ENCODE measurements around the gene PLCD4. TPM values are rescaled to one million over a fixed set of nuclear protein-coding genes. Genes with fewer than 3 reads are reported as not detected.

The PLCD4 gene
- total RNA-seq, 1 donor from 2014 or later: 1.2 TPM

- FAIRE-seq (no peak), DNase-seq (ENCODE audit: low spot score in 2 of 2) (no peak)
Measured at GRCh38 chr2:218662377-218662776, 54.7 kb downstream of the PLCD4 start.

GRCh38 chr2:218662827-218663226 is 55.1 kb downstream of the PLCD4 start:
- FAIRE-seq: no peak
- no peak for DNase-seq (ENCODE audit: low spot score in 2 of 2)

- no peak for FAIRE-seq
Measured at GRCh38 chr2:218663901-218664300, 56.2 kb downstream of the PLCD4 start.

GRCh38 chr2:218664653-218665052 is 57.0 kb downstream of the PLCD4 start:
- no peak for FAIRE-seq
- no peak for DNase-seq (ENCODE audit: low spot score in 2 of 2)

More at GRCh38 chr2:218663901-218664300, 56.2 kb downstream of the PLCD4 start:
- no peak for DNase-seq (ENCODE audit: low spot score in 2 of 2)

- FAIRE-seq: no peak
- DNase-seq (ENCODE audit: low spot score in 2 of 2): no peak
Measured at GRCh38 chr2:218671097-218671653, 63.5 kb downstream of the PLCD4 start.

GRCh38 chr2:218671654-218672566 is 64.2 kb downstream of the PLCD4 start, which contains the start of the genes RNF25 and STK36:
RNF25 (minus strand) TSS chr2:218672002; CDS start chr2:218671970, 32 bp downstream.
STK36 (plus strand) TSS chr2:218672086; CDS start chr2:218672830, 744 bp downstream.
- DNase-seq (ENCODE audit: low spot score in 2 of 2): peak; percentile 61 to 86
- FAIRE-seq: no peak

GRCh38 chr2:218679119-218679518 is 71.4 kb downstream of the PLCD4 start:
- DNase-seq (ENCODE audit: low spot score in 2 of 2) (no peak), FAIRE-seq (no peak)

GRCh38 chr2:218680061-218680460 is 72.4 kb downstream of the PLCD4 start:
- FAIRE-seq: no peak
- no peak for DNase-seq (ENCODE audit: low spot score in 2 of 2)

Small RNA genes lying within 50 kb of the gene (small RNA-seq; reads per million reads assigned to genes)
- not detected for gene RNU6-136P

Other genes starting within 250 kb of the PLCD4 start
- gene SLC11A1, start 225.6 kb upstream of the PLCD4 start, total RNA-seq: 0.82 TPM
- gene CTDSP1, start 208.0 kb upstream of the PLCD4 start, total RNA-seq: 7.7 TPM
- gene VIL1, start 188.8 kb upstream of the PLCD4 start, total RNA-seq: not detected
- 34.6 TPM for gene USP37, start 39.5 kb upstream of the PLCD4 start, total RNA-seq
- 47.3 TPM for gene CNOT9, start 39.1 kb upstream of the PLCD4 start, total RNA-seq
- gene ZNF142, start 51.7 kb downstream of the PLCD4 start, total RNA-seq: 11.4 TPM
- 28.9 TPM for gene BCS1L, start 51.8 kb downstream of the PLCD4 start, total RNA-seq
- gene RNF25, start 64.1 kb downstream of the PLCD4 start, total RNA-seq: 28.1 TPM
- gene STK36, start 64.2 kb downstream of the PLCD4 start, total RNA-seq: 16.7 TPM
- 9.8 TPM for gene TTLL4, start 102.9 kb downstream of the PLCD4 start, total RNA-seq
- 2.9 TPM for gene CYP27A1, start 174.2 kb downstream of the PLCD4 start, total RNA-seq
- gene PRKAG3, start 223.9 kb downstream of the PLCD4 start, total RNA-seq: not detected